K562 (cell line): ENCODE measurements around the gene PTPRG. TPM values are rescaled to one million over a fixed set of nuclear protein-coding genes. Genes with fewer than 3 reads are reported as not detected.

Experiments
- ATAC-seq: fragments of 200-7000 bp; cut with Tn5 transposase; 3 replicates; pipeline ENCODE4 v1.9.1; 2020; ENCODE audit warnings: moderate library complexity
- BruUV-seq: library from RNA; stranded (reverse); fragments of 400-500 nt; replicated peaks from 2 replicates; lab custom pipeline; 2021; lab: Mats Ljungman, UMichigan
- CTCF ChIA-PET: fragments of 300-600 bp; formaldehyde crosslinking; extraction: SDS; loops from one replicate; lab custom pipeline; 2021; ENCODE audit warnings: low intra/inter-chr PET ratio; lab: Yijun Ruan, JAX
- POLR2A ChIA-PET: fragments of 300-600, 350-650 bp; sonication (Branson Sonifier 250); formaldehyde crosslinking; extraction: SDS; loops from one replicate; lab custom pipeline; 2021; ENCODE audit warnings: antibody characterized with exemption, inconsistent platforms; lab: Yijun Ruan, JAX
- DNase-seq, 4 experiments: peaks; one replicate each; pipeline versions ENCODE4 v3.0.0 to v3.0.0-alpha.2; 2011 to 2018; ENCODE audit warnings: low spot score in 3 of 4, mixed read lengths in 3 of 4; ENCODE audit errors: extremely low read depth in 1 of 4
- FAIRE-seq: peaks from 2 replicates; lab custom pipeline; 2011; peaks lifted over from hg19 to GRCh38; lab: Jason Lieb, UNC
- H2AFZ ChIP-seq: 2 replicates; pipeline ENCODE4 v1.6.0; 2011; ENCODE audit warnings: low read depth, low read length, control low read depth, inconsistent platforms
- H3K27ac ChIP-seq: fragments of 200-600 bp; 3 replicates; pipeline ENCODE4 v1.8.0; 2011; ENCODE audit warnings: low read depth, mild to moderate bottlenecking, control low read depth, inconsistent platforms, low read length, moderate library complexity, mixed read lengths; ENCODE audit errors: extremely low read depth
- H3K27me3 ChIP-seq, 2 experiments: fragments of 300-600 bp in 1 of 2; 2 replicates in 1 of 2; 3 replicates in 1 of 2; pipeline versions ENCODE4 v1.6.0 to v1.8.0; 2011; ENCODE audit warnings: inconsistent platforms in 2 of 2, low read length in 2 of 2, mild to moderate bottlenecking in 1 of 2, mixed read lengths in 1 of 2, moderate library complexity in 1 of 2; ENCODE audit not compliant: control insufficient read depth in 2 of 2, insufficient read depth in 2 of 2
- H3K36me3 ChIP-seq: fragments of 300-600 bp; 3 replicates; pipeline ENCODE4 v1.8.0; 2011; ENCODE audit warnings: mild to moderate bottlenecking, low read length, inconsistent platforms; ENCODE audit not compliant: control insufficient read depth, insufficient read depth
- H3K4me1 ChIP-seq, 2 experiments: fragments of 200-600 bp in 1 of 2; replicated peaks in 1 of 2; 2 replicates in 1 of 2; 3 replicates in 1 of 2; pipeline versions ENCODE4 v1.5.1 to v1.8.0; 2011; ENCODE audit warnings: inconsistent platforms in 2 of 2, low read length in 2 of 2, mild to moderate bottlenecking in 1 of 2, mixed read lengths in 1 of 2, moderate library complexity in 1 of 2; ENCODE audit not compliant: control insufficient read depth in 2 of 2, insufficient read depth in 2 of 2
- H3K4me2 ChIP-seq: 2 replicates; pipeline ENCODE4 v1.6.1; 2011; ENCODE audit warnings: low read length, control low read depth, inconsistent platforms, mixed read lengths; ENCODE audit not compliant: insufficient read depth
- H3K4me3 ChIP-seq: fragments of 200-600 bp; sonication (generic), shearing (Covaris generic); 2 replicates; pipeline ENCODE4 v1.5.1; 2016; ENCODE audit warnings: control low read depth, inconsistent platforms
- H3K79me2 ChIP-seq: fragments of 200-600 bp; 3 replicates; pipeline ENCODE4 v1.8.0; 2011; ENCODE audit warnings: low read length, inconsistent platforms; ENCODE audit not compliant: control insufficient read depth, insufficient read depth
- H3K9ac ChIP-seq, 2 experiments: 2 replicates each; pipeline versions ENCODE4 v1.6.0 to v1.6.1; 2011; ENCODE audit warnings: low read depth in 2 of 2, low read length in 2 of 2, control low read depth in 1 of 2, inconsistent platforms in 1 of 2, mild to moderate bottlenecking in 1 of 2, mixed read lengths in 1 of 2; ENCODE audit not compliant: insufficient read depth in 1 of 2
- H3K9me1 ChIP-seq: one replicate; pipeline ENCODE4 v1.6.0; 2011; ENCODE audit warnings: inconsistent platforms, mild to moderate bottlenecking, low read length, moderate library complexity; ENCODE audit not compliant: control insufficient read depth, insufficient read depth
- H3K9me3 ChIP-seq: replicated peaks from 2 replicates; pipeline ENCODE4 v1.5.1; 2011; ENCODE audit warnings: low read depth, low read length, inconsistent platforms; ENCODE audit not compliant: control insufficient read depth, insufficient read depth
- H4K20me1 ChIP-seq: replicated peaks from 2 replicates; pipeline ENCODE4 v1.6.1; 2011; ENCODE audit warnings: low read length, inconsistent platforms, mixed read lengths; ENCODE audit not compliant: control insufficient read depth, insufficient read depth
- ARNT ChIP-seq, 2 experiments: fragments of 450-650 bp; IDR thresholded peaks; 2 replicates each; pipeline ENCODE4 v1.6.1; 2016; ENCODE audit warnings: mild to moderate bottlenecking in 1 of 2
- ASH1L ChIP-seq: fragments of 450-650 bp; IDR thresholded peaks from 2 replicates; pipeline ENCODE4 v1.6.1; 2018; ENCODE audit warnings: borderline replicate concordance, mild to moderate bottlenecking, low read depth; ENCODE audit not compliant: partially characterized antibody
- HNRNPUL1 ChIP-seq: fragments of 200-400 bp; formaldehyde crosslinking; IDR thresholded peaks from 2 replicates; pipeline ENCODE4 v1.6.1; 2017; ENCODE audit warnings: low read length
- MXI1 ChIP-seq: IDR thresholded peaks from 2 replicates; pipeline ENCODE4 v1.6.1; 2011; ENCODE audit warnings: low read depth, mild to moderate bottlenecking, improper control_type of control experiment, low read length
- NR1H2 ChIP-seq: sonication (generic); formaldehyde crosslinking; IDR thresholded peaks from 2 replicates; pipeline ENCODE4 v1.4.0; 2020; ENCODE audit warnings: mild to moderate bottlenecking, missing genetic modification reagents
- ZNF224 ChIP-seq: sonication (generic); formaldehyde crosslinking; IDR thresholded peaks from 2 replicates; pipeline ENCODE4 v1.8.0; 2022; ENCODE audit warnings: mild to moderate bottlenecking, missing genetic modification reagents
- WGBS: fragments of 100-300 bp; shearing (Covaris generic); methylation state at CpG from one replicate; pipeline ENCODE4 v1.1.6; 2016; ENCODE audit warnings: low coverage, mixed read lengths; ENCODE audit not compliant: insufficient coverage; ENCODE audit errors: missing lambda C conversion rate; 5-methylcytosine and 5-hydroxymethylcytosine counted together
- in situ Hi-C: fragments of 300-500 bp; cut with MboI; formaldehyde crosslinking; loops from 4 replicates; pipeline ENCODE4 v1.15.0; 2018; ENCODE audit warnings: inconsistent platforms, mixed read lengths
- intact Hi-C: fragments of 100-400 bp; cut with micrococcal nuclease; formaldehyde crosslinking; loops from 2 replicates; pipeline ENCODE4 v1.14.2; 2022
- polyA plus RNA-seq, 8 experiments: library from polyadenylated mRNA; depleted of rRNA in 4 of 8; stranded (reverse) in 5 of 8; unstranded in 3 of 8; fragments of >200 nt; fragmentation: Nextera tagmentation in 2 of 8; fragmentation: Illumina TruSeq in 1 of 8; extraction: Ambion mirVana in 2 of 8; extraction: Trizol in 1 of 8; gene quantifications; 2 replicates each; pipeline versions ENCODE4 v1.2.1 to v1.2.3, GENCODE V29; 2011 to 2014; ENCODE audit warnings: inconsistent platforms in 1 of 8, missing spikeins in 1 of 8
- total RNA-seq, 7 experiments: library from RNA; depleted of rRNA in 6 of 7; stranded (reverse); fragments of >200 nt in 6 of 7; fragmentation: Illumina TruSeq in 2 of 7; extraction: Trizol in 2 of 7; gene quantifications; 2 replicates each; pipeline versions ENCODE4 v1.2.1 to v1.2.3, GENCODE V29; 2011 to 2021; ENCODE audit warnings: low replicate concordance in 1 of 7
- TF ChIP-seq, protein P1 (sequence below): fragments of 450-650 bp; formaldehyde crosslinking; IDR thresholded peaks from 2 replicates; pipeline ENCODE4 v1.4.0; 2020; ENCODE audit warnings: mild to moderate bottlenecking, moderate library complexity
- TF ChIP-seq, protein P2 (sequence below): fragments of 200-800 bp; sonication (Bioruptor generic); IDR thresholded peaks from 2 replicates; pipeline ENCODE4 v1.6.1; 2017; ENCODE audit warnings: missing genetic modification characterization, missing compliant biosample characterization
- TF ChIP-seq, protein P3 (sequence below): fragments of 450-650 bp; formaldehyde crosslinking; IDR thresholded peaks from 2 replicates; pipeline ENCODE4 v1.4.0; 2020; ENCODE audit warnings: mild to moderate bottlenecking, moderate library complexity

The PTPRG gene
- total and polyA plus RNA-seq, 9 of the 15 experiments (the other 6 are each of a cell fraction or from before 2014, with no cell fraction given): 0.16 TPM; not detected in 8

DNA sequence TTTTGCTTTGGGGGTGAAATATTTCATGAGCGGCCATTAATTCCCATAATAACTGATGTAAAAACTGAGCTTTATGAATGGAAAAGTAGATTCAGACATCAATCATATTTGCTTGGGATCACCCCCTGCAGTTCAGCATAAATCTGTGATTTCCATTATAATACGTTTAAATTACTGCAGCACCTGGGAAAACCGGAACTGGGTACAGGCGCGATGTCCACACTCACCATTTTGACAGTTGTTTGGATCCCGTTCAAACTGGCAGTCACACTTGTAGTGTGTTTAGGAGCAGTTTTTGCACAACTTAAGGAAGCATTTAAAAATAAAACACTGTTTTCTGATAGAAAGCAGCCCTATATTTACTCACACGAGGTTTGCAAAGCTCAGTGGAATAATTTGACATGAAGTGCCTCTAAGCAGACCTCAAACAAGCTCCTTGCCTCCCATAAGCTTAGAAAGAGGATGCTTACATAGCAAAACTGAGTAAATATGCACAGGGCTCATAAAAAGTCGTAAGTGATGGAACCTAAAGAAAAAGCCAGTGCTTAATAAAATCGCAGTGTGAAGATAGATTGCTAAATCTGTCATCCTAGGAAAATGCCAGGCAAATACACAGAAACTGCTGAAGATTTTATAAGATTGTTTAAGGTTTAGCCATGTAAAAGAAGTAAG, 377.6 kb downstream of the PTPRG start (continued):
- TF ChIP-seq, protein P1, sequence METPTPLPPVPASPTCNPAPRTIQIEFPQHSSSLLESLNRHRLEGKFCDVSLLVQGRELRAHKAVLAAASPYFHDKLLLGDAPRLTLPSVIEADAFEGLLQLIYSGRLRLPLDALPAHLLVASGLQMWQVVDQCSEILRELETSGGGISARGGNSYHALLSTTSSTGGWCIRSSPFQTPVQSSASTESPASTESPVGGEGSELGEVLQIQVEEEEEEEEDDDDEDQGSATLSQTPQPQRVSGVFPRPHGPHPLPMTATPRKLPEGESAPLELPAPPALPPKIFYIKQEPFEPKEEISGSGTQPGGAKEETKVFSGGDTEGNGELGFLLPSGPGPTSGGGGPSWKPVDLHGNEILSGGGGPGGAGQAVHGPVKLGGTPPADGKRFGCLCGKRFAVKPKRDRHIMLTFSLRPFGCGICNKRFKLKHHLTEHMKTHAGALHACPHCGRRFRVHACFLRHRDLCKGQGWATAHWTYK (CRISPR knock-in tag): no peak
- no peak for TF ChIP-seq ASH1L
- no peak for TF ChIP-seq NR1H2 (CRISPR knock-in tag)
- TF ChIP-seq, all 486 proteins: peak for 0

- intact Hi-C loops: no loop called here
- Histone ChIP-seq H3K27me3 (no peaks in the 10 kb centered on the region), H3K4me2 (no peak overlapping the region), H3K9me3 (no peaks in the 10 kb centered on the region), H3K4me3 (no peak overlapping the region), H2AFZ (no peak overlapping the region), H3K36me3 (no peaks in the 10 kb centered on the region), H3K9me1 (no peaks in the 10 kb centered on the region), H3K27ac (no peak overlapping the region), H3K4me1 (no peaks in the 10 kb centered on the region), H4K20me1 (no peaks in the 10 kb centered on the region), H3K9ac (no peak overlapping the region), H3K79me2 (no peaks in the 10 kb centered on the region)
- FAIRE-seq (no peak), ATAC-seq (no peak), DNase-seq (no peak)
- POLR2A ChIA-PET: no interaction called here
- no TSS peak for BruUV-seq
- CTCF ChIA-PET: no interaction called here
- TF ChIP-seq, protein P2, sequence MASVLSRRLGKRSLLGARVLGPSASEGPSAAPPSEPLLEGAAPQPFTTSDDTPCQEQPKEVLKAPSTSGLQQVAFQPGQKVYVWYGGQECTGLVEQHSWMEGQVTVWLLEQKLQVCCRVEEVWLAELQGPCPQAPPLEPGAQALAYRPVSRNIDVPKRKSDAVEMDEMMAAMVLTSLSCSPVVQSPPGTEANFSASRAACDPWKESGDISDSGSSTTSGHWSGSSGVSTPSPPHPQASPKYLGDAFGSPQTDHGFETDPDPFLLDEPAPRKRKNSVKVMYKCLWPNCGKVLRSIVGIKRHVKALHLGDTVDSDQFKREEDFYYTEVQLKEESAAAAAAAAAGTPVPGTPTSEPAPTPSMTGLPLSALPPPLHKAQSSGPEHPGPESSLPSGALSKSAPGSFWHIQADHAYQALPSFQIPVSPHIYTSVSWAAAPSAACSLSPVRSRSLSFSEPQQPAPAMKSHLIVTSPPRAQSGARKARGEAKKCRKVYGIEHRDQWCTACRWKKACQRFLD (CRISPR knock-in tag): no peak
- TF ChIP-seq, protein P3, sequence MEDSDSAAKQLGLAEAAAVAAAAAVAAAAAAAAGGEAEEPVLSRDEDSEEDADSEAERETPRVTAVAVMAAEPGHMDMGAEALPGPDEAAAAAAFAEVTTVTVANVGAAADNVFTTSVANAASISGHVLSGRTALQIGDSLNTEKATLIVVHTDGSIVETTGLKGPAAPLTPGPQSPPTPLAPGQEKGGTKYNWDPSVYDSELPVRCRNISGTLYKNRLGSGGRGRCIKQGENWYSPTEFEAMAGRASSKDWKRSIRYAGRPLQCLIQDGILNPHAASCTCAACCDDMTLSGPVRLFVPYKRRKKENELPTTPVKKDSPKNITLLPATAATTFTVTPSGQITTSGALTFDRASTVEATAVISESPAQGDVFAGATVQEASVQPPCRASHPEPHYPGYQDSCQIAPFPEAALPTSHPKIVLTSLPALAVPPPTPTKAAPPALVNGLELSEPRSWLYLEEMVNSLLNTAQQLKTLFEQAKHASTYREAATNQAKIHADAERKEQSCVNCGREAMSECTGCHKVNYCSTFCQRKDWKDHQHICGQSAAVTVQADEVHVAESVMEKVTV (CRISPR knock-in tag): no peak
- no peak for TF ChIP-seq HNRNPUL1
- no peak for TF ChIP-seq MXI1
- TF ChIP-seq ZNF224 (CRISPR knock-in tag): no peak
- TF ChIP-seq ARNT (IDR thresholded peaks at IDR 0.05): no peak
- 0% methylated on average over 2 of the region's 2 CpGs for WGBS
- in situ Hi-C loops: no loop called here
Measured at GRCh38 chr3:61940236-61940635, 378.9 kb downstream of the PTPRG start.
